Calu3 (cell line): ENCODE data around the gene BOLL. TPM values are rescaled to one million over a fixed set of nuclear protein-coding genes. Genes with fewer than 3 reads are reported as not detected.
"Not testable (repeated sequence)": the region's sequence is repeated elsewhere in the genome, so short reads cannot be mapped to it uniquely, and the experiment has no call there.

ENCODE experiments used
- BruUV-seq: library from RNA; stranded (reverse); fragments of 400-500 nt; replicated peaks from 2 replicates; lab custom pipeline; 2021; lab: Mats Ljungman, UMichigan
- CTCF ChIA-PET: fragments of 300-600 bp; sonication (Branson Sonifier 250); formaldehyde crosslinking; loops from one replicate; lab custom pipeline; 2022; ENCODE audit warnings: antibody characterized with exemption; lab: Charles Lee
- DNase-seq: peaks from one replicate; pipeline ENCODE4 v3.0.0; 2022
- H3K27ac Mint-ChIP-seq: one replicate; pipeline ENCODE4 v1.8.0; 2022; ENCODE audit warnings: mixed read lengths; ENCODE audit not compliant: unreplicated experiment
- H3K27me3 Mint-ChIP-seq: one replicate; pipeline ENCODE4 v1.8.0; 2022; ENCODE audit warnings: mixed read lengths; ENCODE audit not compliant: unreplicated experiment
- H3K36me3 Mint-ChIP-seq: one replicate; pipeline ENCODE4 v1.8.0; 2022; ENCODE audit warnings: mild to moderate bottlenecking, moderate library complexity, mixed read lengths; ENCODE audit not compliant: insufficient read depth, unreplicated experiment
- H3K4me1 Mint-ChIP-seq: one replicate; pipeline ENCODE4 v1.8.0; 2022; ENCODE audit warnings: mild to moderate bottlenecking, low read depth, mixed read lengths; ENCODE audit not compliant: unreplicated experiment
- H3K4me3 Mint-ChIP-seq: one replicate; pipeline ENCODE4 v1.8.0; 2022; ENCODE audit warnings: mild to moderate bottlenecking, low read depth, moderate library complexity, mixed read lengths; ENCODE audit not compliant: unreplicated experiment
- H3K9me3 Mint-ChIP-seq: one replicate; pipeline ENCODE4 v1.8.0; 2022; ENCODE audit warnings: low read depth, mixed read lengths; ENCODE audit not compliant: unreplicated experiment
- intact Hi-C: fragments of 100-400 bp; cut with micrococcal nuclease; formaldehyde crosslinking; loops from one replicate; pipeline ENCODE4 v1.10.0; 2022; ENCODE audit not compliant: unreplicated experiment
- total RNA-seq: library from RNA; stranded (reverse); gene quantifications from 2 replicates; pipeline ENCODE4 v1.2.3, GENCODE V29; 2022
- TF ChIP-seq, protein P1 (sequence below): fragments of 200-600 bp; IDR thresholded peaks from one replicate; pipeline ENCODE4 v1.8.0; 2022; ENCODE audit warnings: antibody characterized with exemption; ENCODE audit not compliant: unreplicated experiment

The BOLL gene
- total RNA-seq, 1 experiment from 2014 or later, result not detected

DNA sequence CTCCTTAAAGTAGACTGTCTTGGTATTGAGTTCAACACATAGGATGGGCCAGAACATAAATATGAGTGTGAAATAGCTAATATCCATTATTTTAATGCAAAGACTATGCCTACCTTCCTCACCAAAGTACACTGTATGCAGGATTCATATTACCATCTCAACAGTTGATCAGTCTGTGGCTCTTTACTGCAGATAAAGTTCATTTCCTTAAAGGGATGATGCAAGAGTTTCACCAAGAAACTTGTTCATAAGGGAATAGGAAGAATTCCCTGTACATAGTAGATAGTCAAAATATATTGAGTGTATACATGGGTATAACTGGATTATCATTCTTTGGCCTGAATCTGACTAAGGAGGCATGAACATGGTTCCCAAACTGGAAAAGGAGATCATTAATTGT is 44.9 kb downstream of the BOLL start:
- no peaks in the 10 kb centered on the region for H3K36me3 Mint-ChIP-seq
- no peak for DNase-seq
- no peaks in the 10 kb centered on the region for H3K27me3 Mint-ChIP-seq
- no peak overlapping the region for H3K4me3 Mint-ChIP-seq
- H3K27ac Mint-ChIP-seq, result no peak overlapping the region
- no TSS peak for BruUV-seq
- H3K4me1 Mint-ChIP-seq, result no peaks in the 10 kb centered on the region
- CTCF ChIA-PET, result no interaction called here
- H3K9me3 Mint-ChIP-seq, result no peaks in the 10 kb centered on the region
- TF ChIP-seq, protein P1, sequence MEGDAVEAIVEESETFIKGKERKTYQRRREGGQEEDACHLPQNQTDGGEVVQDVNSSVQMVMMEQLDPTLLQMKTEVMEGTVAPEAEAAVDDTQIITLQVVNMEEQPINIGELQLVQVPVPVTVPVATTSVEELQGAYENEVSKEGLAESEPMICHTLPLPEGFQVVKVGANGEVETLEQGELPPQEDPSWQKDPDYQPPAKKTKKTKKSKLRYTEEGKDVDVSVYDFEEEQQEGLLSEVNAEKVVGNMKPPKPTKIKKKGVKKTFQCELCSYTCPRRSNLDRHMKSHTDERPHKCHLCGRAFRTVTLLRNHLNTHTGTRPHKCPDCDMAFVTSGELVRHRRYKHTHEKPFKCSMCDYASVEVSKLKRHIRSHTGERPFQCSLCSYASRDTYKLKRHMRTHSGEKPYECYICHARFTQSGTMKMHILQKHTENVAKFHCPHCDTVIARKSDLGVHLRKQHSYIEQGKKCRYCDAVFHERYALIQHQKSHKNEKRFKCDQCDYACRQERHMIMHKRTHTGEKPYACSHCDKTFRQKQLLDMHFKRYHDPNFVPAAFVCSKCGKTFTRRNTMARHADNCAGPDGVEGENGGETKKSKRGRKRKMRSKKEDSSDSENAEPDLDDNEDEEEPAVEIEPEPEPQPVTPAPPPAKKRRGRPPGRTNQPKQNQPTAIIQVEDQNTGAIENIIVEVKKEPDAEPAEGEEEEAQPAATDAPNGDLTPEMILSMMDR, result no peak
- intact Hi-C loops, result no loop called here

DNA sequence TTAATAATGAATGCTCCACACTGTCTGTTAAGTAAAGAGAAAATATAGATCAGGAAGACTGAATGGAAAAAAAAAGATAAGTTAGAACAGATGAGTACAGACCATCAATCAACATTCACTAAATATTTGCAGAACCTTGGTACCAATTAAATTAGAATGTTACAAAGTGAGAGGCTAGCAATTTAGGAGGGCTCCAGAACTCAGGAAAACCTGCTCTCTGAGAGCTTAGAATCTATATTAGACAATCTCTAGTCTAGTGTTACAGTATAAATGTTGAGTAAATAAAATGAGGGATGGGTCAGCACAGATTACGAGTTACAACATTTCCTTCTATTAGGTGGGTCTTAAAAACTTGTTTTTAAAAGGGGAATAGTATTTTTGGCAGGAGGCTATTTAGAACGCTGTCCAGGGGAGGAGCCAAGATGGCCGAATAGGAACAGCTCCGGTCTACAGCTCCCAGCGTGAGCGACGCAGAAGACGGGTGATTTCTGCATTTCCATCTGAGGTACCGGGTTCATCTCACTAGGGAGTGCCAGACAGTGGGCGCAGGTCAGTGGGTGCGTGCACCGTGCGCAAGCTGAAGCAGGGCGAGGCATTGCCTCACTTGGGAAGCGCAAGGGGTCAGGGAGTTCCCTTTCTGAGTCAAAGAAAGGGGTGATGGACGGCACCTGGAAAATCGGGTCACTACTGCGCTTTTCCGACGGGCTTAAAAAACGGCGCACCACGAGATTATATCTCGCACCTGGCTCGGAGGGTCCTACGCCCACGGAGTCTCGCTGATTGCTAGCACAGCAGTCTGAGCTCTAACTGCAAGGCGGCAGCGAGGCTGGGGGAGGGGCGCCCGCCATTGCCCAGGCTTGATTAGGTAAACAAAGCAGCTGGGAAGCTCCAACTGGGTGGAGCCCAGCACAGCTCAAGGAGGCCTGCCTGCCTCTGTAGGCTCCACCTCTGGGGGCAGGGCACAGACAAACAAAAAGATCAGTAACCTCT is 56.3 kb downstream of the BOLL start:
- H3K36me3 Mint-ChIP-seq, H3K4me1 Mint-ChIP-seq, CTCF ChIA-PET, H3K27ac Mint-ChIP-seq, H3K4me3 Mint-ChIP-seq, DNase-seq, intact Hi-C loops, H3K27me3 Mint-ChIP-seq, H3K9me3 Mint-ChIP-seq, BruUV-seq: not testable (repeated sequence)

DNA sequence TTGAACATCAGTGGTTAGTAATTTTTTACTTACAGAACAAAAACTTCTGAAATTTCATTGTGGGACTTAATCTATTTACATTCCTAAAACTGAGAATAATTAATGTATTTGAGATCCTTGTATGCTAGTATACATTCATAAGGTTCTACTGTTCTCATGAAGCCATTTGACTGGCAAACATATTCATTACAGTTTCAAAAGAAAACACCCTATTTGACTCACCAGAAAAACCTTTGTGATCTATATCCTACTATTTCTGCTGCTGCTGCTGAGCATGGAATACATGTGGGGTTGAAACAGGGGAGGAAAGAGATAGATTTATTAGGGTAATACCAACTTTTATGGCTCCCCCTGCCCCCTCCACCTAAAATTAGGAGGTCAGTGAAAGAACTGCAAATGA is 58.1 kb downstream of the BOLL start:
- Mint-ChIP-seq H3K27me3 (no peaks in the 10 kb centered on the region), H3K36me3 (no peaks in the 10 kb centered on the region), H3K4me3 (no peak overlapping the region), H3K4me1 (no peaks in the 10 kb centered on the region), H3K9me3 (peaks cover 2% of the 10 kb centered on the region), H3K27ac (no peak overlapping the region)
- intact Hi-C loops, result no loop called here
- CTCF ChIA-PET, result interaction anchor here (0.6 kb wide), 1 partner anchor 14 kb away, joined by 5 read pairs; no protein-coding TSS in a partner anchor
- no peak for DNase-seq
- no TSS peak for BruUV-seq
- TF ChIP-seq, protein P1, result no peak

DNA sequence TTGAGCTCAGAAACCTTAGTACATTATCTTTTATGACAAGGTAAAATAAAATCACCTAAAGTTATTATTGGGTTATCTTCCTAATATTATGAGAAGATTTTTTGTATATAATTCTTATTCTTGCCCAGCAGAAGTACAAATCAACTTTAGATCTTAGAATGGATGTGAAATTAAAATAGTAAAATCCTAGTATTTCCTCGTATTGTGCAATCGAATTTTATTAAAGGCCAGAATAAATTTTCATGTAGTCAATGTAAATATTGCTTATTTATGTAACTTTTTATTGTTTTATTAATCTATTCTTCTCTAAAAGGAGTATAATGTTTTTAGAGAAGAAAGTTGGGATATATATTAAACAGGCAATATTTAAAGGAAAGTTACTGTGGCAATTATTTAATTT is 67.3 kb downstream of the BOLL start:
- CTCF ChIA-PET, result no interaction called here

More for the DNA sequence above, 67.3 kb downstream of the BOLL start:
- Mint-ChIP-seq H3K36me3 (no peaks in the 10 kb centered on the region), H3K4me3 (no peak overlapping the region), H3K27me3 (no peaks in the 10 kb centered on the region), H3K4me1 (no peaks in the 10 kb centered on the region), H3K27ac (no peak overlapping the region), H3K9me3 (no peaks in the 10 kb centered on the region)
- no peak for DNase-seq
- BruUV-seq, result no TSS peak
- TF ChIP-seq, protein P1, result no peak
- intact Hi-C loops, result no loop called here
